Superior temporal gyrus (tissue), 1 donor: ENCODE measurements around the gene MATCAP1.

ENCODE experiments used
- DNase-seq: peaks from one replicate; pipeline ENCODE4 v3.0.0-alpha.2; 2016; ENCODE audit errors: extremely low spot score

Gene MATCAP1

GRCh38 chr16:67137605-67138004 lies 46.2 kb downstream of the MATCAP1 start:
- DNase-seq = no peak

GRCh38 chr16:67129422-67129821 lies 54.3 kb downstream of the MATCAP1 start:
- DNase-seq = peak; percentile 75

- DNase-seq = peak; percentile 13
These were observed 54.9 kb downstream of the MATCAP1 start for GRCh38 chr16:67128887-67129286.

- DNase-seq = peak; percentile 13
These were observed 55.3 kb downstream of the MATCAP1 start for GRCh38 chr16:67128417-67128816.
